Endothelial cell of umbilical vein (primary cell): ENCODE data around the gene ADAMTS12. TPM values are rescaled to one million over a fixed set of nuclear protein-coding genes. Genes with fewer than 3 reads are reported as not detected.

Source experiments
- BruUV-seq: library from RNA; stranded (reverse); fragments of 400-500 nt; replicated peaks from 2 replicates; lab custom pipeline; 2021; lab: Mats Ljungman, UMichigan
- CTCF ChIA-PET: fragments of 300-600, 350-600 bp; sonication (Branson Sonifier 250); formaldehyde crosslinking; loops from one replicate; lab custom pipeline; 2021; ENCODE audit warnings: antibody characterized with exemption, inconsistent platforms; lab: Charles Lee
- POLR2A ChIA-PET: fragments of 300-600, 350-600 bp; sonication (Branson Sonifier 250); formaldehyde crosslinking; loops from one replicate; lab custom pipeline; 2021; ENCODE audit warnings: antibody characterized with exemption, inconsistent platforms; lab: Charles Lee
- DNase-seq: peaks from one replicate; pipeline ENCODE4 v3.0.0-alpha.2; 2011; ENCODE audit warnings: low read depth, low spot score
- FAIRE-seq: peaks from 2 replicates; lab custom pipeline; 2011; peaks lifted over from hg19 to GRCh38; lab: Jason Lieb, UNC
- H2AFZ ChIP-seq: 2 replicates; pipeline ENCODE4 v1.6.0; 2012; ENCODE audit warnings: low read depth, low read length, control low read depth, inconsistent platforms
- H3K27ac ChIP-seq: 2 replicates; pipeline ENCODE4 v1.5.1; 2011; ENCODE audit warnings: low read depth, mild to moderate bottlenecking, control low read depth, low read length, moderate library complexity; ENCODE audit not compliant: insufficient read depth
- H3K27me3 ChIP-seq, 2 experiments: 2 replicates each; pipeline versions ENCODE4 v1.6.0 to v1.6.1; 2011; ENCODE audit warnings: low read length in 2 of 2, mixed read lengths in 1 of 2; ENCODE audit not compliant: control insufficient read depth in 2 of 2, insufficient read depth in 2 of 2
- H3K36me3 ChIP-seq, 2 experiments: 2 replicates in 1 of 2; 3 replicates in 1 of 2; pipeline ENCODE4 v1.5.1; 2011; ENCODE audit warnings: low read length in 2 of 2, mild to moderate bottlenecking in 1 of 2, moderate library complexity in 1 of 2; ENCODE audit not compliant: control insufficient read depth in 2 of 2, insufficient read depth in 2 of 2; ENCODE audit errors: extremely low read depth in 1 of 2
- H3K4me1 ChIP-seq: 3 replicates; pipeline ENCODE4 v1.5.1; 2011; ENCODE audit warnings: mild to moderate bottlenecking, low read length; ENCODE audit not compliant: control insufficient read depth, insufficient read depth; ENCODE audit errors: extremely low read depth
- H3K4me2 ChIP-seq: 2 replicates; pipeline ENCODE4 v1.6.1; 2011; ENCODE audit warnings: low read length, control low read depth, mixed read lengths; ENCODE audit not compliant: insufficient read depth
- H3K4me3 ChIP-seq, 3 experiments: fragments of 200-600 bp in 1 of 3; sonication (generic), shearing (Covaris generic) in 1 of 3; replicated peaks in 1 of 3; 2 replicates each; pipeline ENCODE4 v1.5.1; 2011 to 2016; ENCODE audit warnings: control low read depth in 3 of 3, low read length in 3 of 3, mild to moderate bottlenecking in 2 of 3, inconsistent platforms in 1 of 3, low read depth in 1 of 3, moderate library complexity in 1 of 3; ENCODE audit not compliant: insufficient read depth in 1 of 3
- H3K79me2 ChIP-seq: 2 replicates; pipeline ENCODE4 v1.6.0; 2012; ENCODE audit warnings: low read length, inconsistent platforms; ENCODE audit not compliant: control insufficient read depth, insufficient read depth
- H3K9ac ChIP-seq: replicated peaks from 2 replicates; pipeline ENCODE3; 2011; ENCODE audit warnings: low read length, control low read depth; ENCODE audit not compliant: insufficient read depth; ENCODE audit errors: extremely low read depth
- H3K9me1 ChIP-seq: replicated peaks from 3 replicates; pipeline ENCODE4 v1.6.0; 2011; ENCODE audit warnings: mild to moderate bottlenecking, low read length; ENCODE audit not compliant: control insufficient read depth, insufficient read depth; ENCODE audit errors: extremely low read depth
- H3K9me3 ChIP-seq: replicated peaks from 2 replicates; pipeline ENCODE4 v1.5.1; 2012; ENCODE audit warnings: low read length, inconsistent platforms; ENCODE audit not compliant: control insufficient read depth, insufficient read depth
- H4K20me1 ChIP-seq: replicated peaks from 2 replicates; pipeline ENCODE3; 2011; ENCODE audit warnings: mild to moderate bottlenecking, low read length; ENCODE audit not compliant: control insufficient read depth, insufficient read depth; ENCODE audit errors: extremely low read depth
- CTCF ChIP-seq, 2 donors: IDR thresholded peaks; 1 replicate in 1 of 2; 2 replicates in 1 of 2; pipeline ENCODE4 v1.5.1; 2011; ENCODE audit warnings: low read length in 2 of 2, mild to moderate bottlenecking in 2 of 2, moderate library complexity in 2 of 2, control low read depth in 1 of 2, inconsistent platforms in 1 of 2, low read depth in 1 of 2; ENCODE audit not compliant: insufficient read depth in 1 of 2; ENCODE audit errors: extremely low read depth in 1 of 2
- EZH2 ChIP-seq: IDR thresholded peaks from 2 replicates; pipeline ENCODE4 v1.6.1; 2012; ENCODE audit warnings: borderline replicate concordance, low read depth, mild to moderate bottlenecking, moderate library complexity, low read length, inconsistent platforms; ENCODE audit not compliant: severe bottlenecking
- FOS ChIP-seq: IDR thresholded peaks from 2 replicates; pipeline ENCODE4 v1.6.1; 2011; ENCODE audit warnings: mild to moderate bottlenecking, low read length, moderate library complexity, borderline replicate concordance; ENCODE audit not compliant: insufficient read depth
- GATA2 ChIP-seq: IDR thresholded peaks from 2 replicates; pipeline ENCODE4 v1.7.0; 2011; ENCODE audit warnings: low read depth, mild to moderate bottlenecking, moderate library complexity, mixed read lengths, low read length; ENCODE audit not compliant: insufficient read length, insufficient read depth
- JUN ChIP-seq: IDR thresholded peaks from 2 replicates; pipeline ENCODE4 v1.6.1; 2011; ENCODE audit warnings: borderline replicate concordance, low read depth; ENCODE audit not compliant: insufficient read length, insufficient read depth
- MAX ChIP-seq: IDR thresholded peaks from 2 replicates; pipeline ENCODE4 v1.6.1; 2011; ENCODE audit not compliant: insufficient read depth, insufficient read length
- MYC ChIP-seq: IDR thresholded peaks from one replicate; pipeline ENCODE4 v1.6.1; 2011; ENCODE audit warnings: mild to moderate bottlenecking, low read depth, low read length
- POLR2A ChIP-seq: IDR thresholded peaks from 2 replicates; pipeline ENCODE4 v1.6.1; 2012; ENCODE audit warnings: low read depth, mild to moderate bottlenecking, control low read depth, low read length
- POLR2AphosphoS5 ChIP-seq: IDR thresholded peaks from 2 replicates; pipeline ENCODE4 v1.6.1; 2012; ENCODE audit warnings: low read depth, mild to moderate bottlenecking, control low read depth, low read length, moderate library complexity; ENCODE audit not compliant: insufficient read depth
- dilution Hi-C: fragments of 300-500 bp; cut with MboI; formaldehyde crosslinking; loops from one replicate; pipeline ENCODE4 v1.15.0; 2019; ENCODE audit warnings: low sequenced_read_pairs; ENCODE audit not compliant: extremely low pct_ligation_motif_present
- intact Hi-C: fragments of 100-400 bp; cut with micrococcal nuclease; formaldehyde crosslinking; loops from one replicate; pipeline ENCODE4 v1.10.0; 2022
- polyA plus RNA-seq, 4 experiments: library from polyadenylated mRNA; depleted of rRNA in 3 of 4; stranded (reverse) in 3 of 4; unstranded in 1 of 4; fragments of >200 nt; gene quantifications; 2 replicates each; pipeline versions ENCODE4 v1.2.1 to v1.2.3, GENCODE V29; 2011 to 2012; ENCODE audit warnings: missing spikeins in 1 of 4
- total RNA-seq: library from RNA; stranded (reverse); gene quantifications from 2 replicates; pipeline ENCODE4 v1.2.3, GENCODE V29; 2021

Gene ADAMTS12
- total and polyA plus RNA-seq, 2 donors (not counting 3 experiments of a cell fraction or from before 2014, with no cell fraction given): 0.88 TPM; not detected in 1

- FAIRE-seq: no peak
Measured at GRCh38 chr5:33832404-33833236, 59.2 kb downstream of the ADAMTS12 start.

More at GRCh38 chr5:33832404-33833236, 59.2 kb downstream of the ADAMTS12 start:
- no peak for TF ChIP-seq CTCF (IDR thresholded peaks at IDR 0.05; ENCODE audit: extremely low read depth in 1 of 2, insufficient read depth in 1 of 2, low read depth in 1 of 2, low read length in 2 of 2)
- TF ChIP-seq MAX: no peak
- TF ChIP-seq GATA2: no peak
- no peak for TF ChIP-seq MYC
- no peak for TF ChIP-seq POLR2AphosphoS5
- no peak for TF ChIP-seq JUN
- no peak for TF ChIP-seq POLR2A
- TF ChIP-seq EZH2: no peak
- TF ChIP-seq FOS: no peak
- Histone ChIP-seq H4K20me1 (no peaks in the 10 kb centered on the region), H3K4me2 (no peak overlapping the region), H3K27ac (no peak overlapping the region), H3K36me3 (no peaks in the 10 kb centered on the region), H3K27me3 (no peaks in the 10 kb centered on the region), H3K79me2 (no peaks in the 10 kb centered on the region), H3K9me3 (no peaks in the 10 kb centered on the region), H3K9me1 (no peaks in the 10 kb centered on the region), H3K9ac (no peak overlapping the region), H2AFZ (no peak overlapping the region), H3K4me3 (no peak overlapping the region), H3K4me1 (peaks cover 7% of the 10 kb centered on the region)
- ChIA-PET POLR2A (no interaction called here), CTCF (no interaction called here)
- dilution Hi-C loops (no loop called here), intact Hi-C loops (no loop called here)
- BruUV-seq: no TSS peak
- no peak for DNase-seq
